Calu3 (cell line): ENCODE results near the gene FTO. TPM values are rescaled to one million over a fixed set of nuclear protein-coding genes. Genes with fewer than 3 reads are reported as not detected.
"Not testable (repeated sequence)": the region's sequence is repeated elsewhere in the genome, so short reads cannot be mapped to it uniquely, and the experiment has no call there.

Experiments
- BruUV-seq: library from RNA; stranded (reverse); fragments of 400-500 nt; replicated peaks from 2 replicates; lab custom pipeline; 2021; lab: Mats Ljungman, UMichigan
- CTCF ChIA-PET: fragments of 300-600 bp; sonication (Branson Sonifier 250); formaldehyde crosslinking; loops from one replicate; lab custom pipeline; 2022; ENCODE audit warnings: antibody characterized with exemption; lab: Charles Lee
- DNase-seq: peaks from one replicate; pipeline ENCODE4 v3.0.0; 2022
- H3K27ac Mint-ChIP-seq: one replicate; pipeline ENCODE4 v1.8.0; 2022; ENCODE audit warnings: mixed read lengths; ENCODE audit not compliant: unreplicated experiment
- H3K27me3 Mint-ChIP-seq: one replicate; pipeline ENCODE4 v1.8.0; 2022; ENCODE audit warnings: mixed read lengths; ENCODE audit not compliant: unreplicated experiment
- H3K36me3 Mint-ChIP-seq: one replicate; pipeline ENCODE4 v1.8.0; 2022; ENCODE audit warnings: mild to moderate bottlenecking, moderate library complexity, mixed read lengths; ENCODE audit not compliant: insufficient read depth, unreplicated experiment
- H3K4me1 Mint-ChIP-seq: one replicate; pipeline ENCODE4 v1.8.0; 2022; ENCODE audit warnings: mild to moderate bottlenecking, low read depth, mixed read lengths; ENCODE audit not compliant: unreplicated experiment
- H3K4me3 Mint-ChIP-seq: one replicate; pipeline ENCODE4 v1.8.0; 2022; ENCODE audit warnings: mild to moderate bottlenecking, low read depth, moderate library complexity, mixed read lengths; ENCODE audit not compliant: unreplicated experiment
- H3K9me3 Mint-ChIP-seq: one replicate; pipeline ENCODE4 v1.8.0; 2022; ENCODE audit warnings: low read depth, mixed read lengths; ENCODE audit not compliant: unreplicated experiment
- CTCF ChIP-seq: fragments of 200-600 bp; IDR thresholded peaks from one replicate; pipeline ENCODE4 v1.8.0; 2022; ENCODE audit warnings: antibody characterized with exemption; ENCODE audit not compliant: unreplicated experiment
- intact Hi-C: fragments of 100-400 bp; cut with micrococcal nuclease; formaldehyde crosslinking; loops from one replicate; pipeline ENCODE4 v1.10.0; 2022; ENCODE audit not compliant: unreplicated experiment
- total RNA-seq: library from RNA; stranded (reverse); gene quantifications from 2 replicates; pipeline ENCODE4 v1.2.3, GENCODE V29; 2022

The FTO gene
- total RNA-seq, 1 experiment from 2014 or later: 68.9 TPM

GRCh38 chr16:53678155-53678554 is 25.8 kb upstream of the FTO start:
- Mint-ChIP-seq H3K27me3 (no peaks in the 10 kb centered on the region), H3K4me1 (no peaks in the 10 kb centered on the region), H3K4me3 (no peak overlapping the region), H3K36me3 (no peaks in the 10 kb centered on the region), H3K9me3 (no peaks in the 10 kb centered on the region), H3K27ac (no peak overlapping the region)
- DNase-seq: no peak
- BruUV-seq: no TSS peak
- intact Hi-C loops: no loop called here
- CTCF ChIA-PET: interaction anchor here (0.7 kb wide), 1 partner anchor 198 kb away, joined by 4 read pairs; no protein-coding TSS in a partner anchor
- no peak for TF ChIP-seq CTCF

- Mint-ChIP-seq H3K4me1 (no peaks in the 10 kb centered on the region), H3K27me3 (no peaks in the 10 kb centered on the region), H3K4me3 (no peak overlapping the region), H3K9me3 (no peaks in the 10 kb centered on the region), H3K27ac (no peak overlapping the region), H3K36me3 (no peaks in the 10 kb centered on the region)
- intact Hi-C loops: no loop called here
- BruUV-seq: no TSS peak
- CTCF ChIA-PET: interaction anchor here (0.7 kb wide), 1 partner anchor 199 kb away, joined by 4 read pairs; no protein-coding TSS in a partner anchor
- TF ChIP-seq CTCF: no peak
- DNase-seq: no peak
Observed at GRCh38 chr16:53678756-53679343, 25.1 kb upstream of the FTO start.

GRCh38 chr16:53680756-53681155 is 23.2 kb upstream of the FTO start:
- no peaks in the 10 kb centered on the region for H3K4me1 Mint-ChIP-seq

GRCh38 chr16:53681354-53681753 is 22.6 kb upstream of the FTO start:
- intact Hi-C loops: no loop called here
- Mint-ChIP-seq H3K27me3 (no peaks in the 10 kb centered on the region), H3K27ac (no peak overlapping the region), H3K36me3 (no peaks in the 10 kb centered on the region), H3K4me3 (no peak overlapping the region), H3K4me1 (no peaks in the 10 kb centered on the region), H3K9me3 (no peaks in the 10 kb centered on the region)
- no peak for DNase-seq
- TF ChIP-seq CTCF: no peak
- CTCF ChIA-PET: no interaction called here
- BruUV-seq: no TSS peak

More at GRCh38 chr16:53680756-53681155, 23.2 kb upstream of the FTO start:
- no peak overlapping the region for H3K27ac Mint-ChIP-seq
- CTCF ChIA-PET: no interaction called here
- no peaks in the 10 kb centered on the region for H3K36me3 Mint-ChIP-seq
- no peak for TF ChIP-seq CTCF
- no peaks in the 10 kb centered on the region for H3K9me3 Mint-ChIP-seq
- BruUV-seq: no TSS peak
- intact Hi-C loops: no loop called here
- no peaks in the 10 kb centered on the region for H3K27me3 Mint-ChIP-seq
- DNase-seq: no peak
- no peak overlapping the region for H3K4me3 Mint-ChIP-seq

- intact Hi-C loops, H3K27ac Mint-ChIP-seq, H3K9me3 Mint-ChIP-seq, H3K4me1 Mint-ChIP-seq, DNase-seq, BruUV-seq, H3K4me3 Mint-ChIP-seq, H3K27me3 Mint-ChIP-seq, H3K36me3 Mint-ChIP-seq, CTCF ChIA-PET: not testable (repeated sequence)
Observed at GRCh38 chr16:53685334-53685733, 18.6 kb upstream of the FTO start.
